CD4-positive, alpha-beta T cell treated with Interleukin-4 for 1 hour (primary cell): ENCODE data around the gene NEU3.
"Not testable (repeated sequence)": the region's sequence is repeated elsewhere in the genome, so short reads cannot be mapped to it uniquely, and the experiment has no call there.

Experiments
- DNase-seq, 2 donors: peaks; one replicate each; pipeline ENCODE4 v3.0.0-alpha.2; 2020 to 2022

The NEU3 gene

GRCh38 chr11:74989260-74989638 lies 516 bp downstream of the NEU3 start:
- DNase-seq: no peak

GRCh38 chr11:74990150-74990549 lies 1.4 kb downstream of the NEU3 start:
- peak in 1 of 2 donors; percentile 12 for DNase-seq

DNA sequence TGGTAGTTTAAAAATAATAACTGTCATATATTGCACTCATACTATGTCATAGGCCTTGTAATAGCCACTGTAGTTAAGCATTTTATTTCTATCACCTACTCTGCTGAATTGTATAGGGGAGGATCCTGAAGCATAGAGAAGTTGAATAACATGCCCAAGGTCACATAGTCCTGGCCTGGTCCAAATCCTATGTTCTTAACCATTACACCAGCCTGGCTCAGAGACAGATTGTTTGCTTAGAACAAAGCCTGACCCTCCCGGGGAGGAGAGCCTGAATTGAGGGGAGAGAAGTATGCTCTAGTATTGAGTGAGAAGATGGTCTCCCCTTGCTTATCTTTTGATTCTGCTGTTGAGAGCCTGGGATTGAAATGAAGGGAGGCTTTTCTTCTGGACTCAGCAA lies 2.2 kb downstream of the NEU3 start:
- DNase-seq: no peak

- no peak for DNase-seq
These were observed 4.1 kb downstream of the NEU3 start for GRCh38 chr11:74992852-74993251.

DNA sequence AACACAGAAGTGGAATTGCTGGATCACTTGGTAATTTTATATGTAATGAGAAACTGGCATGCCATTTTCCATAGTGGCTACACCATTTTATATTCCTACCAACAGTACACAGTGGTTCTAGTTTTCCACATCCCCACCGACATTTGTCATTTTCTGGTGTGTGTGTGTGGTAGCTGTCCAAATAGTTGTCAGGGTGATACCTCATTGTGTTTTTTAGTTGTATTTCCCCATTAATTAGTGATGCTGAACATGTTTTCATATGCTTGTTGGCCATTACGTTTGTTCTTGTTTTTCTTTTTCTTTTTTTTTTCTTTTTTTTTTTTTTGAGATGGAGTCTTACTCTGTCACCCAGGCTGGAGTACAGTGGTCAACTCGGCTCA lies 12.2 kb downstream of the NEU3 start:
- no peak for DNase-seq

DNA sequence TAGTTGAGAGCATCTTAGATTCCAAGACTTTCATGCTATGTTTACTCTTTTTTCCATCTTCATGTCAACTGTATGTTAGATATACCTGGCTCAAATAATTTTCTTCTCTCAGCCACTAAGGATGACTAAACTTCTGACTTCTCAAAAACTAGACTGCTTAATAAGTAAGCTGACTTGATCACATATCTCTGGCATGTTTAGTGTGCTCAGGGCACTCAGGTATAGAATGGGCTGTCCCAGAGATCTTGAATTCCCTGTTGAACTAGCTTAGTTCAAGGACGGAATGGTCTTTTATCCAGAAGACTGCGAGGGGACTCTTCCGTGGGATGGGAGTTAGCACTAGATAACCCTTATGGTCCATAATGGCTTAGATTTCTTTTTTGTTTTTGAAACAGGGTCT lies 13.0 kb downstream of the NEU3 start:
- DNase-seq: no peak

- no peak for DNase-seq
These were observed 13.8 kb downstream of the NEU3 start for GRCh38 chr11:75002516-75002915.

GRCh38 chr11:75004215-75004614 lies 15.5 kb downstream of the NEU3 start:
- DNase-seq: no peak

- DNase-seq: no peak
These were observed 22.6 kb downstream of the NEU3 start for GRCh38 chr11:75011357-75011756.

DNA sequence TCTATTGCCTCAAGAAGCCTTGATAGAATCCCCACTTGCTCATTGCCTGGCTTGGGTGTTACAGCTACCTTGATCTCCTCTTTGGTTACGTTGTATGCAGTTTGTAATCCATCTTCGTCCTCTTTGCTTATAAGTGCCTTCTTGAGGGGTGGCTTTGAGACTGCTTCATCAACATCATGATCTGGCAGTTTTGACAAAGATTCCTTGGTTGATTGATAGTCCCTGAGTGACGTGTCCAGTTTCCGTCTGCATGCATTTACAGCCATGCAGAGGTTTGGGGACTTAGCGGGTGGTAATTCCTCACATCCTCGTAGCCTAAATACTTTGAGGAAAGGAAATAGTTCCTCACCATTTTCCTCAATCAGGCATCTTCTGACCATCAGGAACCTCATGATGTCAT lies 23.1 kb downstream of the NEU3 start:
- DNase-seq: no peak

GRCh38 chr11:75013051-75013450 lies 24.3 kb downstream of the NEU3 start:
- DNase-seq: no peak

GRCh38 chr11:75014129-75014528 lies 25.4 kb downstream of the NEU3 start:
- no peak for DNase-seq

DNA sequence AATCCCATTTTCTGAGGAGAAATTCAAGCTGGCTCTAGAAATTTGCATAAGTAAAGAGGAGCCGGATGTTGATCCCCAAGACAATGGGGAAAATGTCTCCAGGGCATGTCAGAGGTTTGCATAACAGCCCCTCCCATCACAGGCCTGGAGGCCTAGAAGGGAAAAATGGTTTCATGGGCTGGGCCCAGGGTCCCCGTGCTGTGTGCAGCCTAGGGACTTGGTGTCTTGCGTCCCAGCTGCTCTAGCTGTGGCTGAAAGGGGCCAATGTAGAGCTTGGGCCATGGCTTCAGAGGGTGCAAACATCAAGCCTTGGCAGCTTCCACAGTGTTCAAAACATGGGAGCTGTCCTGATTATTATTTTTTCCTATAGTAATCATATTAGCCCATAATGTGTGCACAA lies 30.5 kb downstream of the NEU3 start:
- not testable (repeated sequence) for DNase-seq

GRCh38 chr11:75020328-75020727 lies 31.6 kb downstream of the NEU3 start:
- DNase-seq: not testable (repeated sequence)

GRCh38 chr11:75022296-75022695 lies 33.6 kb downstream of the NEU3 start:
- DNase-seq: no peak

- DNase-seq: peak; percentile 70 to 73
These were observed 34.1 kb downstream of the NEU3 start for GRCh38 chr11:75022759-75023396.

DNA sequence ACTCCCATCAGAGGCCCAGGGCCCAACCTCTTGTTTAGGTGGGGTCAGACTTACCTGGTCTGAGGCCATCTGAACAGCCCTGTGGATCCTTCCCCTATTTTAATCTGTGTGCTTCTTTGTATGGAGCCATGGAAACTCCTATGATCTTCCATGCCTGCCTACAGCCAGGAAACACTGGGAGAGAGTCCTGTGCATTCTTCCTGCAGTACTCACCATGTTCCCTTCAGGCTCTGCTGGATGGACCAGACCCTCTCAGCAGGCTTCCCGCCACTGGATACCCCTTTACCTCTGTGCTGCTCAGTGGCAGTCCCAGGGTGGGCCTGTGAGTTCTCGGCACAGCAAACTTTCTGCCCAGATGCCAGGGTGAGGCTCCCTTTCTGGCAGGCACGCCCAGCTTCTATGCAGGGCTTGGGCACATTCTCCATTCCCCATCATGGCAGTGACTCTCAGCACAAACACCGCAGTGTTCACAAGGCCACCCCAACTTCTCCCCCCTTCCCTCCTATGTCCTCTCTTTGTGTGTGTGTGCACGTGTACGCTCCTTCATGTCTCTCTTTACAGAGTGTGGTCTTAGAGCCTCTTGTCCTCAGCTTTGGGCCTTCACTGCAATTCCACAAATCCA lies 34.8 kb downstream of the NEU3 start:
- DNase-seq: no peak

DNA sequence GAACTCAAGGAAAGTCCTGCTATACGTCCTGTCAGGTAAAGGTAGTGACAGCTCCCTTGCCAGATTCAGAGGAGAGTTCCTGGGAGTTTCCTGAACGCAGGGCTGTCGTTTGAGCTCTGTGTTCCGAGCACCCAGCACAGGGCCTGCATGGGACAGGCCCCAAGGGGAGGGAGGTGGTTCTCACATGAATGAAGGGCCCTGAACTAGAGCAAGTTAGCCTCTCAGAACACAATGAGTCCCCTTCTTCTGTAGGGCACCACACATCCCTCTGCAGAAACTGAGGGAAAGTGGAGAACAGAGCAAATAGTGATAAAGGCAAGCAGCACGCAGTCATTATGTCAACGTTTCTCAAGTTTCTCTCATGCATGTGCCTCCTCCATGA lies 35.3 kb downstream of the NEU3 start:
- no peak for DNase-seq

GRCh38 chr11:75024764-75025211 lies 36.1 kb downstream of the NEU3 start:
- no peak for DNase-seq

DNA sequence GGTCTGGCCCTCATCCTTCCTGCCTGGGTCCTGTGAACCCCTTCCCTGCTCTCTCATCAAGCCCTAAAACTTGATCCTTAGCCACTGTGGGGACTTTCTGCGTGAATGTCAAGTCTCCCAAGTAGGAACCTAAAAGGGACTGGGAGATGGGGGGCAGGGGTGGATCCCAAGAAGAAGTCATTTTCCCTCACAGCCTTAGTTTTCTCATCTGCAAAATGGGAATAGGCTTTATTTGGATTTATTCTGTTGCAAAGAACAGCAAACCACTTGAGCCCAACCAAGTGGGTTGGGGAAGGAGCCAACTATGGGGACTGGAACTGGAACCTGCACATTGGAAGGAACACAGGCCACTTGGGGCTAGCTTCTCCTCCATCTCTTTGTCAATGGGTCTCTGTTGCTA lies 36.8 kb downstream of the NEU3 start:
- DNase-seq: no peak

GRCh38 chr11:75028321-75028720 lies 39.6 kb downstream of the NEU3 start:
- DNase-seq: no peak

GRCh38 chr11:75028724-75029123 lies 40.0 kb downstream of the NEU3 start:
- no peak for DNase-seq

GRCh38 chr11:75029836-75030631 lies 41.3 kb downstream of the NEU3 start:
- DNase-seq: no peak

DNA sequence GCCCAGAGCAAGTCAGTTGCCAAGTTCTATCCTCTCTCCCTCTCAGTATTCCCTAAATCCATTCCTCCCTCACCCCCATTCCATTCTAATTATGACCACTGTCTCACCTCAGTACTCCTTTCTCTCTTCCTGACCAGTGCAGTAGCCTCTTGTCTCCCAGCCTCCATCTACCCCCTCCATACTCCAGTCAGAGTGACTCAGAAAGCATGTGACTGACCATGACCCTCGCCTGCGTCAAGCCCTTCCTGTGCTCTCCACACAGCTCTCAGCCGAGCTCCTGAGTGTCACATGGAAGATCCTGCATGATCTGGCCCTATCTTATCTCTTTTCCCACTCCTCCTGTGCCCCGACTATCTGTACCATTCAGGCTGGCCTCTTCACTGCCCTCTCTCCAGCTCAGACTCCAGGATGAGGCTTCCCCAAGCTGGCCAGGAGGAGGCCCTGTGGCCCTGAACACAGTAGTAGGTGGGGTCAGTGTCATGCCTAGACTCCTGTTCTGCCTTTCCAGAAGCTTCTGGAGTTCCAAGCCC lies 42.6 kb downstream of the NEU3 start:
- no peak for DNase-seq
